OCI-LY7 (cell line): Measurements from ENCODE around the gene STIL. TPM values are rescaled to one million over a fixed set of nuclear protein-coding genes. Genes with fewer than 3 reads are reported as not detected.

Source experiments
- BruUV-seq: library from RNA; stranded (reverse); fragments of 400-500 nt; replicated peaks from 2 replicates; lab custom pipeline; 2021; lab: Mats Ljungman, UMichigan
- CTCF ChIA-PET: fragments of 300-600 bp; sonication (Branson Sonifier 250); formaldehyde crosslinking; loops from one replicate; lab custom pipeline; 2022; ENCODE audit warnings: antibody characterized with exemption; ENCODE audit not compliant: unreplicated experiment; lab: Charles Lee
- POLR2A ChIA-PET: fragments of 300-600 bp; sonication (Branson Sonifier 250); formaldehyde crosslinking; loops from one replicate; lab custom pipeline; 2022; ENCODE audit warnings: antibody characterized with exemption; lab: Charles Lee
- DNase-seq: peaks from one replicate; pipeline ENCODE4 v3.0.0-alpha.2; 2015; ENCODE audit warnings: low spot score
- H2AFZ ChIP-seq: fragments of 200-600 bp; sonication (generic), shearing (Covaris generic); 2 replicates; pipeline ENCODE4 v1.6.1; 2014; ENCODE audit warnings: mild to moderate bottlenecking, antibody characterized with exemption, low read length, moderate library complexity
- H3K27ac ChIP-seq: fragments of 200-600 bp; sonication (generic); 2 replicates; pipeline ENCODE4 v1.5.1; 2014; ENCODE audit warnings: mixed run types, low read depth, mild to moderate bottlenecking, moderate library complexity, low read length, inconsistent platforms; ENCODE audit not compliant: poor library complexity, severe bottlenecking
- H3K36me3 ChIP-seq: fragments of 200-600 bp; sonication (generic); 2 replicates; pipeline ENCODE4 v1.6.1; 2014; ENCODE audit warnings: mild to moderate bottlenecking, antibody characterized with exemption, low read length, moderate library complexity, mixed read lengths; ENCODE audit not compliant: insufficient read depth
- H3K4me1 ChIP-seq: fragments of 200-600 bp; sonication (generic); 2 replicates; pipeline ENCODE4 v1.5.1; 2014; ENCODE audit warnings: mild to moderate bottlenecking, low read length; ENCODE audit not compliant: insufficient read depth, poor library complexity, severe bottlenecking
- H3K4me2 ChIP-seq: fragments of 200-600 bp; sonication (generic); 2 replicates; pipeline ENCODE4 v1.6.1; 2014; ENCODE audit warnings: mild to moderate bottlenecking, low read length
- H3K4me3 ChIP-seq: fragments of 200-600 bp; sonication (generic); 2 replicates; pipeline ENCODE4 v1.5.1; 2014; ENCODE audit warnings: mild to moderate bottlenecking, low read depth, low read length; ENCODE audit not compliant: poor library complexity, severe bottlenecking
- H3K79me2 ChIP-seq: fragments of 200-600 bp; sonication (generic); 2 replicates; pipeline ENCODE4 v1.6.1; 2016; ENCODE audit warnings: low read depth, mild to moderate bottlenecking, low read length, moderate library complexity, mixed read lengths; ENCODE audit not compliant: insufficient read depth
- H3K9me2 ChIP-seq: fragments of 200-600 bp; sonication (generic); 2 replicates; pipeline ENCODE4 v1.6.1; 2016; ENCODE audit warnings: mild to moderate bottlenecking, low read length, mixed read lengths; ENCODE audit not compliant: insufficient read depth
- H3K9me3 ChIP-seq: fragments of 200-600 bp; sonication (generic); 2 replicates; pipeline ENCODE4 v1.6.1; 2014; ENCODE audit warnings: mild to moderate bottlenecking, mixed run types, low read length, mixed read lengths
- H4K20me1 ChIP-seq: fragments of 200-600 bp; sonication (generic); 2 replicates; pipeline ENCODE4 v1.6.1; 2014; ENCODE audit warnings: mild to moderate bottlenecking, antibody characterized with exemption, low read length, moderate library complexity, mixed read lengths; ENCODE audit not compliant: insufficient read depth
- CTCF ChIP-seq: fragments of 200-600 bp; sonication (generic); conservative IDR thresholded peaks from 2 replicates; pipeline ENCODE4 v1.5.1; 2014; ENCODE audit warnings: mild to moderate bottlenecking, antibody characterized with exemption, low read length, moderate library complexity, mixed read lengths
- EZH2phosphoT487 ChIP-seq: fragments of 200-600 bp; sonication (generic); IDR thresholded peaks from 2 replicates; pipeline ENCODE4 v1.6.1; 2018; ENCODE audit warnings: low read depth, borderline replicate concordance, mild to moderate bottlenecking, mixed run types, antibody characterized with exemption, low read length, moderate library complexity, mixed read lengths
- intact Hi-C: fragments of 100-400 bp; cut with micrococcal nuclease; formaldehyde crosslinking; loops from one replicate; pipeline ENCODE4 v1.10.0; 2022; ENCODE audit not compliant: unreplicated experiment
- total RNA-seq, 2 experiments: library from RNA; depleted of rRNA in 1 of 2; stranded (reverse); fragments of >200 nt in 1 of 2; shearing (Covaris generic) in 1 of 2; gene quantifications; 2 replicates each; pipeline ENCODE4 v1.2.3, GENCODE V29; 2014 to 2022

Gene STIL
- total RNA-seq, 2 experiments from 2014 or later: 46.6 to 60.0 TPM

- no peaks in the 10 kb centered on the region for H3K9me2 ChIP-seq
- peaks cover 24% of the 10 kb centered on the region; the same call in 1 of the 2 replicates for H3K79me2 ChIP-seq
- POLR2A ChIA-PET: interaction anchor here (0.6 kb wide), 1 partner anchor 980 kb away, joined by 3 read pairs; no protein-coding TSS in a partner anchor
- no peak overlapping the region for H2AFZ ChIP-seq
- no peak for DNase-seq
- no peaks in the 10 kb centered on the region; the same call in 1 of the 2 replicates for H4K20me1 ChIP-seq
- H3K9me3 ChIP-seq: peaks cover 4% of the 10 kb centered on the region; the same call in 1 of the 2 replicates
- no peaks in the 10 kb centered on the region for H3K4me1 ChIP-seq
- H3K27ac ChIP-seq: no peak overlapping the region
- peaks cover 10% of the 10 kb centered on the region; the same call in 1 of the 2 replicates for H3K36me3 ChIP-seq
- TF ChIP-seq EZH2phosphoT487 (no peak), CTCF (no peak)
- CTCF ChIA-PET: no interaction called here
- no peak overlapping the region for H3K4me2 ChIP-seq
- BruUV-seq: no TSS peak
- no peak overlapping the region for H3K4me3 ChIP-seq
- intact Hi-C loops: no loop called here
Measured at GRCh38 chr1:47361380-47361779, 47.4 kb upstream of the STIL start.

GRCh38 chr1:47351305-47351704 is 37.4 kb upstream of the STIL start:
- Histone ChIP-seq H3K9me3 (no peaks in the 10 kb centered on the region), H2AFZ (no peak overlapping the region), H3K27ac (no peak overlapping the region), H3K36me3 (peaks cover 11% of the 10 kb centered on the region), H3K79me2 (peaks cover 4% of the 10 kb centered on the region), H3K4me1 (no peaks in the 10 kb centered on the region), H3K4me2 (no peak overlapping the region), H4K20me1 (no peaks in the 10 kb centered on the region), H3K9me2 (no peaks in the 10 kb centered on the region), H3K4me3 (no peak overlapping the region)
- POLR2A ChIA-PET: interaction anchor here (0.7 to 1.0 kb wide), 2 partner anchors 11 to 687 kb away, joined by 3 to 11 read pairs; no protein-coding TSS in a partner anchor
- intact Hi-C loops: no loop called here
- CTCF ChIA-PET: no interaction called here
- TF ChIP-seq CTCF (no peak), EZH2phosphoT487 (no peak)
- no TSS peak for BruUV-seq
- DNase-seq: no peak

GRCh38 chr1:47348246-47348645 is 34.3 kb upstream of the STIL start:
- no peak for DNase-seq
- Histone ChIP-seq H3K4me3 (no peak overlapping the region), H2AFZ (no peak overlapping the region), H3K36me3 (peaks cover 26% of the 10 kb centered on the region), H3K4me2 (no peak overlapping the region), H3K9me3 (no peaks in the 10 kb centered on the region), H3K4me1 (no peaks in the 10 kb centered on the region), H3K27ac (no peak overlapping the region), H4K20me1 (no peaks in the 10 kb centered on the region), H3K9me2 (no peaks in the 10 kb centered on the region), H3K79me2 (peaks cover 4% of the 10 kb centered on the region)
- intact Hi-C loops: no loop called here
- TF ChIP-seq EZH2phosphoT487: no peak
- TF ChIP-seq CTCF: no peak
- ChIA-PET CTCF (no interaction called here), POLR2A (no interaction called here)
- no TSS peak for BruUV-seq
